Measurements from ENCODE around the gene TFF3. TPM values are rescaled to one million over a fixed set of nuclear protein-coding genes. Genes with fewer than 3 reads are reported as not detected.

Gene TFF3
- total RNA-seq, 2 experiments from 2014 or later, result not detected

- ChIA-PET CTCF (interaction anchor here (0.7 kb wide), 1 partner anchor 18 kb away, joined by 3 read pairs; no protein-coding TSS in a partner anchor), POLR2A (no interaction called here)
- Histone ChIP-seq H3K27me3 (ENCODE audit: control insufficient read depth in 1 of 2, insufficient read depth in 2 of 2, low read length in 2 of 2) (no peaks in the 10 kb centered on the region), H3K4me3 (ENCODE audit: low read length) (no peak overlapping the region), H3K4me1 (ENCODE audit: insufficient read depth, low read length) (no peaks in the 10 kb centered on the region), H3K27ac (ENCODE audit: low read depth in 1 of 2, low read length in 2 of 2) (no peak overlapping the region), H3K36me3 (ENCODE audit: insufficient read depth, low read length) (peaks cover 73% of the 10 kb centered on the region), H3K9me3 (ENCODE audit: control insufficient read depth in 1 of 2, insufficient read depth in 1 of 2, low read length in 2 of 2) (no peaks in the 10 kb centered on the region)
- Mint-ChIP-seq H3K9me3 (no peaks in the 10 kb centered on the region), H3K27ac (no peak overlapping the region), H3K4me1 (ENCODE audit: low read depth) (no peaks in the 10 kb centered on the region), H3K36me3 (ENCODE audit: low read depth) (peaks cover 74% of the 10 kb centered on the region), H3K4me3 (no peak overlapping the region), H3K27me3 (no peaks in the 10 kb centered on the region)
- TF ChIP-seq CTCF (IDR thresholded peaks at IDR 0.05), result no peak
- ATAC-seq (ENCODE audit: poor library complexity) (peak; percentile 34), DNase-seq (no peak)
- intact Hi-C loops (cut with DNase I, micrococcal nuclease), result no loop called here
Observed at GRCh38 chr21:42291751-42292562, 23.3 kb downstream of the TFF3 start.

- Histone ChIP-seq H3K27me3 (ENCODE audit: control insufficient read depth in 1 of 2, insufficient read depth in 2 of 2, low read length in 2 of 2) (no peaks in the 10 kb centered on the region), H3K9me3 (ENCODE audit: control insufficient read depth in 1 of 2, insufficient read depth in 1 of 2, low read length in 2 of 2) (no peaks in the 10 kb centered on the region), H3K27ac (ENCODE audit: low read depth in 1 of 2, low read length in 2 of 2) (no peak overlapping the region), H3K36me3 (ENCODE audit: insufficient read depth, low read length) (peaks cover 76% of the 10 kb centered on the region), H3K4me3 (ENCODE audit: low read length) (no peak overlapping the region), H3K4me1 (ENCODE audit: insufficient read depth, low read length) (no peaks in the 10 kb centered on the region)
- Mint-ChIP-seq H3K4me3 (no peak overlapping the region), H3K36me3 (ENCODE audit: low read depth) (peaks cover 74% of the 10 kb centered on the region), H3K27ac (no peak overlapping the region), H3K9me3 (no peaks in the 10 kb centered on the region), H3K4me1 (ENCODE audit: low read depth) (no peaks in the 10 kb centered on the region), H3K27me3 (no peaks in the 10 kb centered on the region)
- POLR2A ChIA-PET, result no interaction called here
- ATAC-seq (ENCODE audit: poor library complexity) (peak; percentile 10), DNase-seq (no peak)
- no peak for TF ChIP-seq CTCF (IDR thresholded peaks at IDR 0.05)
- CTCF ChIA-PET, result no interaction called here
- intact Hi-C loops (cut with DNase I, micrococcal nuclease), result no loop called here
Observed at GRCh38 chr21:42291003-42291750, 24.0 kb downstream of the TFF3 start.

- ATAC-seq (ENCODE audit: poor library complexity), result no peak
- no peak for TF ChIP-seq CTCF (IDR thresholded peaks at IDR 0.05)
- intact Hi-C loops (cut with DNase I, micrococcal nuclease), result no loop called here
- H3K9me3 ChIP-seq (ENCODE audit: control insufficient read depth in 1 of 2, insufficient read depth in 1 of 2, low read length in 2 of 2), result no peaks in the 10 kb centered on the region
- Mint-ChIP-seq H3K4me3 (no peak overlapping the region), H3K36me3 (ENCODE audit: low read depth) (peaks cover 74% of the 10 kb centered on the region), H3K4me1 (ENCODE audit: low read depth) (no peaks in the 10 kb centered on the region), H3K9me3 (no peaks in the 10 kb centered on the region), H3K27me3 (no peaks in the 10 kb centered on the region), H3K27ac (peak overlapping the region; percentile 12)
- no peak for DNase-seq
- CTCF ChIA-PET, result no interaction called here
- POLR2A ChIA-PET, result no interaction called here
- H3K27ac ChIP-seq (ENCODE audit: low read depth in 1 of 2, low read length in 2 of 2), result no peak overlapping the region
- no peaks in the 10 kb centered on the region for H3K27me3 ChIP-seq (ENCODE audit: control insufficient read depth in 1 of 2, insufficient read depth in 2 of 2, low read length in 2 of 2)
- H3K36me3 ChIP-seq (ENCODE audit: insufficient read depth, low read length), result peaks cover 76% of the 10 kb centered on the region
- no peak overlapping the region for H3K4me3 ChIP-seq (ENCODE audit: low read length)
- no peaks in the 10 kb centered on the region for H3K4me1 ChIP-seq (ENCODE audit: insufficient read depth, low read length)
Observed at GRCh38 chr21:42290505-42290904, 24.7 kb downstream of the TFF3 start.
